Measurements from ENCODE around the gene SYNC.

GRCh38 chr1:32681509-32681908, 21.1 kb downstream of the SYNC start:
- no peak for TF ChIP-seq CTCF (IDR thresholded peaks at IDR 0.05)
- TF ChIP-seq POLR2A (IDR thresholded peaks at IDR 0.05; ENCODE audit: low read depth) = no peak

All from esophagus muscularis mucosa (tissue), 3 donors.